NAMALWA (cell line): ENCODE data around the gene DYDC1.
"Not testable (repeated sequence)": the region's sequence is repeated elsewhere in the genome, so short reads cannot be mapped to it uniquely, and the experiment has no call there.

ENCODE experiments used
- DNase-seq: peaks from one replicate; pipeline ENCODE4 v3.0.0-alpha.2; 2015; ENCODE audit warnings: low spot score

Gene DYDC1

GRCh38 chr10:80356563-80356988 lies at the start of gene DYDC1, which contains the start of gene DYDC2:
DYDC1 (minus strand) TSS chr10:80356755; CDS start chr10:80352601, 4,154 bp downstream.
DYDC2 (plus strand) TSS chr10:80356781; CDS start chr10:80362444, 5,663 bp downstream.
- no peak for DNase-seq

- DNase-seq = no peak
Measured at GRCh38 chr10:80406204-80406603, 49.6 kb upstream of the DYDC1 start.

GRCh38 chr10:80405626-80406025 lies 49.1 kb upstream of the DYDC1 start:
- no peak for DNase-seq

GRCh38 chr10:80405035-80405434 lies 48.5 kb upstream of the DYDC1 start:
- no peak for DNase-seq

GRCh38 chr10:80400136-80400804 lies 43.7 kb upstream of the DYDC1 start:
- no peak for DNase-seq

- DNase-seq = no peak
Measured at GRCh38 chr10:80397014-80397413, 40.5 kb upstream of the DYDC1 start.

- DNase-seq = no peak
Measured at GRCh38 chr10:80394358-80394916, 37.9 kb upstream of the DYDC1 start.

- DNase-seq = no peak
Measured at GRCh38 chr10:80392250-80392649, 35.7 kb upstream of the DYDC1 start.

GRCh38 chr10:80390740-80391139 lies 34.2 kb upstream of the DYDC1 start:
- DNase-seq = no peak

- DNase-seq = peak; percentile 64
Measured at GRCh38 chr10:80382989-80383388, 26.4 kb upstream of the DYDC1 start.

- DNase-seq = no peak
Measured at GRCh38 chr10:80380185-80380584, 23.6 kb upstream of the DYDC1 start.

GRCh38 chr10:80379701-80380100 lies 23.1 kb upstream of the DYDC1 start:
- no peak for DNase-seq

- DNase-seq = no peak
Measured at GRCh38 chr10:80373502-80373901, 16.9 kb upstream of the DYDC1 start.

- no peak for DNase-seq
Measured at GRCh38 chr10:80372675-80373074, 16.1 kb upstream of the DYDC1 start.

- DNase-seq = no peak
Measured at GRCh38 chr10:80371467-80371866, 14.9 kb upstream of the DYDC1 start.

GRCh38 chr10:80365510-80365909 lies 9.0 kb upstream of the DYDC1 start:
- DNase-seq = no peak

GRCh38 chr10:80359644-80360043 lies 3.1 kb upstream of the DYDC1 start:
- no peak for DNase-seq

- DNase-seq = not testable (repeated sequence)
Measured at GRCh38 chr10:80358925-80359324, 2.4 kb upstream of the DYDC1 start.

GRCh38 chr10:80357851-80358125 lies 1.2 kb upstream of the DYDC1 start:
- DNase-seq = no peak

- DNase-seq = no peak
Measured at GRCh38 chr10:80356989-80357850, 665 bp upstream of the DYDC1 start.

GRCh38 chr10:80351220-80351619 lies 5.3 kb downstream of the DYDC1 start:
- DNase-seq = no peak

GRCh38 chr10:80350251-80350650 lies 6.3 kb downstream of the DYDC1 start:
- DNase-seq = no peak

GRCh38 chr10:80344912-80345311 lies 11.6 kb downstream of the DYDC1 start:
- DNase-seq = no peak
